ENCODE data around the gene MCU.
A peak's percentile ranks its signal among the peaks of the same experiment; 100 is the strongest.
"Not testable (repeated sequence)": the region's sequence is repeated elsewhere in the genome, so short reads cannot be mapped to it uniquely, and the experiment has no call there.

MCU gene

GRCh38 chr10:72852508-72852907, 160.6 kb downstream of the MCU start:
- no peak for DNase-seq

- no peak for DNase-seq
Measured at GRCh38 chr10:72855129-72855528, 163.2 kb downstream of the MCU start.

- no peak for DNase-seq
Measured at GRCh38 chr10:72855790-72856189, 163.8 kb downstream of the MCU start.

GRCh38 chr10:72858067-72858466, 166.1 kb downstream of the MCU start:
- no peak for DNase-seq

- DNase-seq = no peak
Measured at GRCh38 chr10:72862957-72863356, 171.0 kb downstream of the MCU start.

GRCh38 chr10:72875250-72876055, 183.5 kb downstream of the MCU start:
- DNase-seq = peak; percentile 60

GRCh38 chr10:72879245-72879644, 187.3 kb downstream of the MCU start:
- DNase-seq = no peak

- DNase-seq = no peak
Measured at GRCh38 chr10:72881291-72881690, 189.3 kb downstream of the MCU start.

GRCh38 chr10:72883861-72884260, 191.9 kb downstream of the MCU start:
- no peak for DNase-seq

GRCh38 chr10:72885953-72886352, 194.0 kb downstream of the MCU start:
- no peak for DNase-seq

- no peak for DNase-seq
Measured at GRCh38 chr10:72886621-72887020, 194.7 kb downstream of the MCU start.

- no peak for DNase-seq
Measured at GRCh38 chr10:72887043-72887442, 195.1 kb downstream of the MCU start.

- no peak for DNase-seq
Measured at GRCh38 chr10:72888151-72888638, 196.3 kb downstream of the MCU start.

GRCh38 chr10:72889391-72889831, 197.5 kb downstream of the MCU start:
- peak; percentile 86 for DNase-seq

GRCh38 chr10:72890086-72890485, 198.1 kb downstream of the MCU start:
- DNase-seq = no peak

- no peak for DNase-seq
Measured at GRCh38 chr10:72893136-72893798, 201.3 kb downstream of the MCU start, which contains the start of gene OIT3. Gene OIT3, plus strand, starts transcription at chr10:72893739. Its CDS starts 60 bp downstream, at chr10:72893799.

GRCh38 chr10:72895236-72895850, 203.4 kb downstream of the MCU start:
- no peak for DNase-seq

- no peak for DNase-seq
Measured at GRCh38 chr10:72898616-72899015, 206.7 kb downstream of the MCU start.

- no peak for DNase-seq
Measured at GRCh38 chr10:72899545-72899944, 207.6 kb downstream of the MCU start.

- DNase-seq = not testable (repeated sequence)
Measured at GRCh38 chr10:72903941-72904446, 212.1 kb downstream of the MCU start.

GRCh38 chr10:72904806-72905205, 212.9 kb downstream of the MCU start:
- no peak for DNase-seq

- no peak for DNase-seq
Measured at GRCh38 chr10:72906446-72906845, 214.5 kb downstream of the MCU start.

GRCh38 chr10:72910705-72911104, 218.8 kb downstream of the MCU start:
- no peak for DNase-seq
